ENCODE measurements around the gene VLDLR. TPM values are rescaled to one million over a fixed set of nuclear protein-coding genes. Genes with fewer than 3 reads are reported as not detected.

The VLDLR gene
- total RNA-seq, 1 donor from 2014 or later: 28.8 TPM

DNA sequence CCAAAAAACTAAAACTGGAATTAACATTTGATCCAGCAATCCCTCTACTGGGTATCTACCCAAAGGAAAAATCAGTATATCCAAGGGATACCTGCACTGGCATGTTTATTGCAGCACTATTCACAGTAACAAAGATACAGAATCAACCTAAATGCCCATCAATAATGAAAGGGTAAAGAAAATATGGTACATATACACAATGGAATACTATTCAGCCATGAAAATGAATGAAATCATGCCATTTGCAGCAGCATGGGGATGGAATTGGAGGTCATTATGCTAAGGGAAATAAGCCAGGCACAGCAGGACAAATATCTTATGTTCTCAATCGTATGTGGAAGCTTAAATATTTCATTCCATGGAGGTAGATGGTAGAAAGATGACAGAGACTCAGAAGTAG is 9.7 kb downstream of the VLDLR start:
- Mint-ChIP-seq H3K36me3 (ENCODE audit: unreplicated experiment) (no peaks in the 10 kb centered on the region), H3K27ac (ENCODE audit: unreplicated experiment) (no peak overlapping the region), H3K4me3 (ENCODE audit: unreplicated experiment) (no peak overlapping the region), H3K4me1 (ENCODE audit: low read depth, unreplicated experiment) (peaks cover 11% of the 10 kb centered on the region), H3K9me3 (ENCODE audit: unreplicated experiment) (peaks cover 3% of the 10 kb centered on the region), H3K27me3 (ENCODE audit: unreplicated experiment) (peaks cover 3% of the 10 kb centered on the region)
- TF ChIP-seq, protein P1, sequence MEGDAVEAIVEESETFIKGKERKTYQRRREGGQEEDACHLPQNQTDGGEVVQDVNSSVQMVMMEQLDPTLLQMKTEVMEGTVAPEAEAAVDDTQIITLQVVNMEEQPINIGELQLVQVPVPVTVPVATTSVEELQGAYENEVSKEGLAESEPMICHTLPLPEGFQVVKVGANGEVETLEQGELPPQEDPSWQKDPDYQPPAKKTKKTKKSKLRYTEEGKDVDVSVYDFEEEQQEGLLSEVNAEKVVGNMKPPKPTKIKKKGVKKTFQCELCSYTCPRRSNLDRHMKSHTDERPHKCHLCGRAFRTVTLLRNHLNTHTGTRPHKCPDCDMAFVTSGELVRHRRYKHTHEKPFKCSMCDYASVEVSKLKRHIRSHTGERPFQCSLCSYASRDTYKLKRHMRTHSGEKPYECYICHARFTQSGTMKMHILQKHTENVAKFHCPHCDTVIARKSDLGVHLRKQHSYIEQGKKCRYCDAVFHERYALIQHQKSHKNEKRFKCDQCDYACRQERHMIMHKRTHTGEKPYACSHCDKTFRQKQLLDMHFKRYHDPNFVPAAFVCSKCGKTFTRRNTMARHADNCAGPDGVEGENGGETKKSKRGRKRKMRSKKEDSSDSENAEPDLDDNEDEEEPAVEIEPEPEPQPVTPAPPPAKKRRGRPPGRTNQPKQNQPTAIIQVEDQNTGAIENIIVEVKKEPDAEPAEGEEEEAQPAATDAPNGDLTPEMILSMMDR (IDR thresholded peaks at IDR 0.05; ENCODE audit: partially characterized antibody, unreplicated experiment): no peak
- no peak for DNase-seq

DNA sequence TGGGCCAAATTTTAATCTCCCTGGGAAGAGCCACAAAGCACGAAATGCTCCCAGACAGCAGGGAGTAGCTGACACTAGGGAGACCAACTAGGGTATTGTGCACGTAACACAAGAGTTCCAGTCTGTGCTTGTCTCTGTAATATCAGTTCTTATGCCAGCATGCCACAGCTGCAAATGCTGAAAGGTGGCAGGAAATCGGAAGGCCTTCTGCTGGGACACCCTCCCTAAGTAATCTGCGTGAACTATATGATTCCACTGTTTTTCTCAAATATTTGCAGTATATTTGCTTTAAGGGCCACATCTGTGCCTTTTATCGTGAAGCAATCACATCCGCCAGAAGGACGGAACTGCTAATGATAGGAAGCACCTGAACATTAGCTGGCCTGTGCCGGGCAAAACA is 12.6 kb downstream of the VLDLR start:
- H3K9me3 Mint-ChIP-seq (ENCODE audit: unreplicated experiment): no peaks in the 10 kb centered on the region
- no peak for DNase-seq

DNA sequence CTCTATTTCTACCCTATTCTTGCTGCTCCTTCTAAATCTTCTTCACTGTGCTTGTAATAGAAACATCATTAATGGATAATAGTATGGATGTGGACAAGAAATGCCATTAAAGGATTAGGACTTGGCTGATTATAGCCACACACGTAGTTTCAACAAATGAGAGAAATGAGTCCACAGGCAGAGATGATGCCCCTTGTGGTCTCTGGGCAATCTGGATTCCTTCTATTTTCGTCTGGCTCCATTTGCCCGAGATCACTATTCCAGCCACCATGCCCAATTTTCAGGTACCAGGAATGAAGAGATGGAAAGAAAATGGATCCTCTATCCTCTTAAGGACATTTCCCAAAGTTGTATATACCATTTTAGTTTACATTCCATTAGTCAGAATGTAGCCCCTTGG is 13.2 kb downstream of the VLDLR start:
- Mint-ChIP-seq H3K9me3 (ENCODE audit: unreplicated experiment) (no peaks in the 10 kb centered on the region), H3K4me1 (ENCODE audit: low read depth, unreplicated experiment) (peaks cover 10% of the 10 kb centered on the region), H3K27me3 (ENCODE audit: unreplicated experiment) (no peaks in the 10 kb centered on the region), H3K27ac (ENCODE audit: unreplicated experiment) (no peak overlapping the region), H3K4me3 (ENCODE audit: unreplicated experiment) (no peak overlapping the region), H3K36me3 (ENCODE audit: unreplicated experiment) (no peaks in the 10 kb centered on the region)
- no peak for DNase-seq
- TF ChIP-seq, protein P1 (IDR thresholded peaks at IDR 0.05; ENCODE audit: partially characterized antibody, unreplicated experiment): no peak

More for the DNA sequence above, 12.6 kb downstream of the VLDLR start:
- TF ChIP-seq, protein P1 (IDR thresholded peaks at IDR 0.05; ENCODE audit: partially characterized antibody, unreplicated experiment): no peak
- no peaks in the 10 kb centered on the region for H3K36me3 Mint-ChIP-seq (ENCODE audit: unreplicated experiment)
- H3K27ac Mint-ChIP-seq (ENCODE audit: unreplicated experiment): no peak overlapping the region
- H3K4me1 Mint-ChIP-seq (ENCODE audit: low read depth, unreplicated experiment): peaks cover 8% of the 10 kb centered on the region
- H3K27me3 Mint-ChIP-seq (ENCODE audit: unreplicated experiment): no peaks in the 10 kb centered on the region
- H3K4me3 Mint-ChIP-seq (ENCODE audit: unreplicated experiment): no peak overlapping the region

DNA sequence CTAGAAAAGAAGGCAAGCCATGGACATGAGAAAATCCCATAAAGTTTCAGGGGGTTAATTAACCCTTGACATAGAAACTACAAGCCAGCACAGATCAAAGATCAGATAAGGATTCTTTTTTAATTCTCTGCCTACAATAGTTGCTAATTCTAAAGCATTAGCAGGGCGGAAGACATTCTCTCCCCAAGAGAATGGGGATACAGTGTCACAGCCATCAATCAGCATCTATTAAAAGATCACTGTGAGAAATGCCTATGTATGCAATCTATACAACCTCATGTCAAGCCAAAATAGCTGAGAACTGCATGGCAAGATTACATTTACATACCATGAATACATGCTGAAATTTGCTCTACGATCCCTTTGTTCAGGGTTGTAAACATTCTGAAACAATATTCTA is 14.3 kb downstream of the VLDLR start:
- Mint-ChIP-seq H3K4me3 (ENCODE audit: unreplicated experiment) (no peak overlapping the region), H3K4me1 (ENCODE audit: low read depth, unreplicated experiment) (peaks cover 10% of the 10 kb centered on the region), H3K9me3 (ENCODE audit: unreplicated experiment) (no peaks in the 10 kb centered on the region), H3K36me3 (ENCODE audit: unreplicated experiment) (no peaks in the 10 kb centered on the region), H3K27me3 (ENCODE audit: unreplicated experiment) (no peaks in the 10 kb centered on the region), H3K27ac (ENCODE audit: unreplicated experiment) (no peak overlapping the region)
- DNase-seq: no peak
- TF ChIP-seq, protein P1 (IDR thresholded peaks at IDR 0.05; ENCODE audit: partially characterized antibody, unreplicated experiment): no peak

DNA sequence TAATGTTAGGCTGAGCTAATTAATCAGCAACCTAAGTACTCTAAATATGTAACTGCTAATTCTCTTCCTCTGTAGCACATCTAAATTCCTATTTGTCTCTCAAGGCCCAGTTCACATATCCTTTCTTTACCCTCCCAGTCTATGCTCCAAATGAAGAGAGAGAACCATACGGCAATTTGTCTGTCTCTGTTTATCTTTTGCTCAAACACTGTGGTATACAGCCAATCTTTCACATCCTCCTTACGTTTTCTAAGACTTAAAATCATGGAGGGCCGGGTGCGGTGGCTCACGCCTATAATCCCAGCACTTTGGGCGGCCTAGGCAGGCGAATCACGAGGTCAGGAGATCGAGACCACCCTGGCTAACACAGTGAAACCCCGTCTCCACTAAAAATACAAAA is 15.8 kb downstream of the VLDLR start:
- Mint-ChIP-seq H3K4me3 (ENCODE audit: unreplicated experiment) (no peak overlapping the region), H3K27ac (ENCODE audit: unreplicated experiment) (no peak overlapping the region), H3K36me3 (ENCODE audit: unreplicated experiment) (no peaks in the 10 kb centered on the region), H3K4me1 (ENCODE audit: low read depth, unreplicated experiment) (peaks cover 10% of the 10 kb centered on the region), H3K9me3 (ENCODE audit: unreplicated experiment) (no peaks in the 10 kb centered on the region), H3K27me3 (ENCODE audit: unreplicated experiment) (no peaks in the 10 kb centered on the region)
- TF ChIP-seq, protein P1 (IDR thresholded peaks at IDR 0.05; ENCODE audit: partially characterized antibody, unreplicated experiment): no peak
- no peak for DNase-seq
